OCI-LY1 (cell line): Measurements from ENCODE around the gene GAPDH.

Source experiments
- H2AFZ ChIP-seq: fragments of 200-600 bp; sonication (generic), shearing (Covaris generic); 2 replicates; pipeline ENCODE4 v1.6.0; 2014; ENCODE audit warnings: antibody characterized with exemption, mild to moderate bottlenecking, low read length
- H3F3A ChIP-seq: fragments of 200-600 bp; sonication (generic), shearing (Covaris generic); 2 replicates; pipeline ENCODE4 v1.6.0; 2014; ENCODE audit warnings: mild to moderate bottlenecking, antibody characterized with exemption, low read length, moderate library complexity; ENCODE audit not compliant: insufficient read depth
- H3K27ac ChIP-seq: fragments of 200-600 bp; sonication (generic); 2 replicates; pipeline ENCODE4 v1.5.1; 2014; ENCODE audit warnings: low read length, mixed run types, mild to moderate bottlenecking, low read depth; ENCODE audit not compliant: poor library complexity, severe bottlenecking
- H3K27me3 ChIP-seq: fragments of 200-600 bp; sonication (generic); 2 replicates; pipeline ENCODE4 v1.6.0; 2014; ENCODE audit warnings: antibody characterized with exemption, mild to moderate bottlenecking, low read length, moderate library complexity; ENCODE audit not compliant: insufficient read depth
- H3K36me3 ChIP-seq: fragments of 200-600 bp; sonication (generic); 2 replicates; pipeline ENCODE4 v1.6.1; 2014; ENCODE audit warnings: mild to moderate bottlenecking, antibody characterized with exemption, low read length, moderate library complexity, mixed read lengths; ENCODE audit not compliant: insufficient read depth
- H3K4me1 ChIP-seq: fragments of 200-600 bp; sonication (generic); 2 replicates; pipeline ENCODE4 v1.5.1; 2014; ENCODE audit warnings: mild to moderate bottlenecking, low read length, moderate library complexity; ENCODE audit not compliant: insufficient read depth, severe bottlenecking
- H3K4me2 ChIP-seq: fragments of 200-600 bp; sonication (generic), shearing (Covaris generic); 2 replicates; pipeline ENCODE4 v1.6.1; 2014; ENCODE audit warnings: low read length
- H3K4me3 ChIP-seq: fragments of 200-600 bp; sonication (generic); 2 replicates; pipeline ENCODE4 v1.5.1; 2014; ENCODE audit warnings: low read length, low read depth, mild to moderate bottlenecking, mixed read lengths; ENCODE audit not compliant: poor library complexity, severe bottlenecking
- H3K79me2 ChIP-seq: fragments of 200-600 bp; shearing (Covaris generic); 2 replicates; pipeline ENCODE4 v1.6.1; 2016; ENCODE audit warnings: mixed run types, low read length, mixed read lengths; ENCODE audit not compliant: insufficient read depth
- H3K9ac ChIP-seq: fragments of 200-600 bp; sonication (generic), shearing (Covaris generic); 2 replicates; pipeline ENCODE4 v1.6.1; 2014; ENCODE audit warnings: mild to moderate bottlenecking, low read length, mixed read lengths
- H3K9me2 ChIP-seq: fragments of 200-600 bp; sonication (generic), shearing (Covaris generic); 2 replicates; pipeline ENCODE4 v1.6.1; 2014; ENCODE audit warnings: low read depth, mild to moderate bottlenecking, low read length, mixed read lengths
- H3K9me3 ChIP-seq: fragments of 200-600 bp; shearing (Covaris generic); 2 replicates; pipeline ENCODE4 v1.6.1; 2014; ENCODE audit warnings: low read length, mixed read lengths
- H4K20me1 ChIP-seq: fragments of 200-600 bp; sonication (generic), shearing (Covaris generic); 2 replicates; pipeline ENCODE4 v1.6.0; 2016; ENCODE audit warnings: mild to moderate bottlenecking, low read length; ENCODE audit not compliant: insufficient read depth
- EZH2 ChIP-seq: fragments of 200-600 bp; sonication (generic), shearing (Covaris generic); IDR thresholded peaks from 2 replicates; pipeline ENCODE4 v1.8.0; 2017; ENCODE audit warnings: borderline replicate concordance, mixed run types, mild to moderate bottlenecking, antibody characterized with exemption, low read length, moderate library complexity, mixed read lengths
- TF ChIP-seq, protein P1 (sequence below): fragments of 200-600 bp; sonication (generic), shearing (Covaris generic); IDR thresholded peaks from 2 replicates; pipeline ENCODE4 v1.5.1; 2017; ENCODE audit warnings: mild to moderate bottlenecking, antibody characterized with exemption, low read length, moderate library complexity, mixed read lengths

Gene GAPDH

DNA sequence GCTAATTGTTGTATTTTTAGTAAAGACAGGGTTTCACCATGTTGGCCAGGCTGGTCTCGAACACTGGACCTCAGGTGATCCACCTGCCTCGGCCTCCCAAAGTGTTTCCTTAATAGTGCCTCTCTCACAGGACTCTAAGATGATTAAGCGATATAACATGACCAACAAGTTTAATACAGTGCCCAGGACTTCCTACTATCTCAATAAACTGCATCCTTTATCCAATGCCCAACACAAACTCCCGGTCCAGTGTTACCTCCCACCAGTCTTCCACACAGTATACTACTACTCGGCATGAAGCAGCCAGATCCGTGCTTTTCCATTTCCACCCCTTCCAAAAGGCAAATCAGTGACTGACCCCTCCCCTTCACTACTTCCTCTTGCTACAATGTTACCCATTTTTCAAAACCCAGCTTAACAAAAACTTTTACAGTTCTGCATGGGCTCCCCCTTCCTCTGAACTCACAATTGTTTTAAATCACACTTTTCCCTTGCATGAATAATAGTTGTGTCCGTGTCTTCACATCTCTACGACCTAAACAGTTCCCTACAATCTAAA is 32.9 kb downstream of the GAPDH start:
- H4K20me1 ChIP-seq, result no peaks in the 10 kb centered on the region
- peaks cover 10% of the 10 kb centered on the region; the same call in 1 of the 2 replicates for H3F3A ChIP-seq
- H3K4me2 ChIP-seq, result peak overlapping the region; percentile 84
- TF ChIP-seq, protein P1, sequence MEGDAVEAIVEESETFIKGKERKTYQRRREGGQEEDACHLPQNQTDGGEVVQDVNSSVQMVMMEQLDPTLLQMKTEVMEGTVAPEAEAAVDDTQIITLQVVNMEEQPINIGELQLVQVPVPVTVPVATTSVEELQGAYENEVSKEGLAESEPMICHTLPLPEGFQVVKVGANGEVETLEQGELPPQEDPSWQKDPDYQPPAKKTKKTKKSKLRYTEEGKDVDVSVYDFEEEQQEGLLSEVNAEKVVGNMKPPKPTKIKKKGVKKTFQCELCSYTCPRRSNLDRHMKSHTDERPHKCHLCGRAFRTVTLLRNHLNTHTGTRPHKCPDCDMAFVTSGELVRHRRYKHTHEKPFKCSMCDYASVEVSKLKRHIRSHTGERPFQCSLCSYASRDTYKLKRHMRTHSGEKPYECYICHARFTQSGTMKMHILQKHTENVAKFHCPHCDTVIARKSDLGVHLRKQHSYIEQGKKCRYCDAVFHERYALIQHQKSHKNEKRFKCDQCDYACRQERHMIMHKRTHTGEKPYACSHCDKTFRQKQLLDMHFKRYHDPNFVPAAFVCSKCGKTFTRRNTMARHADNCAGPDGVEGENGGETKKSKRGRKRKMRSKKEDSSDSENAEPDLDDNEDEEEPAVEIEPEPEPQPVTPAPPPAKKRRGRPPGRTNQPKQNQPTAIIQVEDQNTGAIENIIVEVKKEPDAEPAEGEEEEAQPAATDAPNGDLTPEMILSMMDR, result no peak
- TF ChIP-seq EZH2, result no peak
- H3K27ac ChIP-seq, result peak overlapping the region; percentile 42
- no peaks in the 10 kb centered on the region for H3K27me3 ChIP-seq
- no peaks in the 10 kb centered on the region for H3K9me3 ChIP-seq
- H3K36me3 ChIP-seq, result peaks cover 71% of the 10 kb centered on the region
- peak overlapping the region; percentile 83 for H3K9ac ChIP-seq
- peak overlapping the region; percentile 82 for H3K4me3 ChIP-seq
- no peak overlapping the region for H2AFZ ChIP-seq
- H3K9me2 ChIP-seq, result no peaks in the 10 kb centered on the region
- peaks cover 20% of the 10 kb centered on the region for H3K4me1 ChIP-seq
- peaks cover 14% of the 10 kb centered on the region for H3K79me2 ChIP-seq

DNA sequence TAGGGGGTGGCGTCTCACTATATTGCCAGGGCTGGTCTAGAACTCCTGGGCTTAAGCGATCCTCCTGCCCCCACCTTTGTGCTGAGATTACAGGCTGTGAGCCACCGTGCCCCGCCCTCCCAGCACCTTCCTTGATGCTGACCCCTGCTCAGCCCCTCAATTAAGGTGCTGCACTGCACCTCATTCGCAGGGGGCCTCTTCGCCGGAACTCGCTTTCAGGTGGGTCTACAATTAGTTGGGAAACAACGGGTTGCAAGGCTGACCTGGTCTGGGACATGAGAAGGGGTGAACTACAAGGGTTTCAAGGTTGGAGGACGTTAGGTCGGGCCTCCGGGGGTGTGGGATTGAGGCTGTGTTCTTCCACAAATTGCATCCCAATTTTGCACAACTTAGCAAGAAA is 35.0 kb downstream of the GAPDH start:
- TF ChIP-seq EZH2, result no peak
- TF ChIP-seq, protein P1, result no peak
- Histone ChIP-seq H3K9ac (no peak overlapping the region; the same call in 1 of the 2 replicates), H3K36me3 (peaks cover 69% of the 10 kb centered on the region), H3K4me3 (no peak overlapping the region), H3K4me2 (peak overlapping the region; percentile 84; the same call in 1 of the 2 replicates), H3K79me2 (peaks cover 14% of the 10 kb centered on the region), H3K27ac (peak overlapping the region; percentile 8), H3K9me2 (no peaks in the 10 kb centered on the region), H3K27me3 (no peaks in the 10 kb centered on the region), H4K20me1 (no peaks in the 10 kb centered on the region), H3K9me3 (no peaks in the 10 kb centered on the region), H3K4me1 (peaks cover 20% of the 10 kb centered on the region), H2AFZ (no peak overlapping the region), H3F3A (peaks cover 10% of the 10 kb centered on the region; the same call in 1 of the 2 replicates)

DNA sequence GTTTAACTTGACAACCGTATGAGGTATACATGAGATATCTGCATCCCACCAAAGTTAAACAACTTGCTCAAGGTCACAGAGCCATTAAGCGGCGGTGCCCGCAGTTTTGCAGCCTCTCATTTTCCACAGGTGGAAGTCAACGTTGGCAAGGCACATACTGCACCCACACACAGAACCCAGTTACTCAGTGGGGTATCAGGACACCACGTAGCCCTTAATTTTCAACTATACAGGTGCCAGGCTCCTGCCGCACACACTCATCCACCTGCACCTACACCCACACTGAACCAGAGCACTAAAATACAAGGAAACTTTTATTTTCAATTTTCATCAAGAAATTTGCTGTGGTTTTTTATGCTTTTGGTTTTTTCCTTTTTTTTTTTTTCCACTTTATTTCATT is 35.5 kb downstream of the GAPDH start:
- Histone ChIP-seq H3F3A (peaks cover 10% of the 10 kb centered on the region; the same call in 1 of the 2 replicates), H3K9me3 (no peaks in the 10 kb centered on the region), H3K79me2 (peaks cover 14% of the 10 kb centered on the region), H3K27ac (peak overlapping the region; percentile 8), H4K20me1 (no peaks in the 10 kb centered on the region), H3K4me3 (no peak overlapping the region), H2AFZ (no peak overlapping the region), H3K4me2 (no peak overlapping the region), H3K9me2 (no peaks in the 10 kb centered on the region), H3K4me1 (peaks cover 20% of the 10 kb centered on the region), H3K27me3 (no peaks in the 10 kb centered on the region), H3K36me3 (peaks cover 69% of the 10 kb centered on the region), H3K9ac (no peak overlapping the region)
- TF ChIP-seq EZH2, result no peak
- TF ChIP-seq, protein P1, result no peak
